Activated T-cell treated with anti-CD3 and anti-CD28 coated beads for 48 hours (primary cell): ENCODE data around the gene NAT14.
A peak's percentile ranks its signal among the peaks of the same experiment; 100 is the strongest.

Source experiments
- DNase-seq: peaks from one replicate; pipeline ENCODE4 v3.0.0-alpha.2; 2020; ENCODE audit warnings: low read depth

NAT14 gene

GRCh38 chr19:55471266-55471665 lies 13.7 kb upstream of the NAT14 start:
- no peak for DNase-seq

- no peak for DNase-seq
Observed at GRCh38 chr19:55472463-55472862, 12.5 kb upstream of the NAT14 start.

- DNase-seq = no peak
Observed at GRCh38 chr19:55473225-55474012, 11.6 kb upstream of the NAT14 start.

GRCh38 chr19:55474269-55475265 lies 10.4 kb upstream of the NAT14 start:
- no peak for DNase-seq

GRCh38 chr19:55476100-55476775 lies 8.8 kb upstream of the NAT14 start, which contains the start of gene ZNF628:
Gene ZNF628, plus strand, starts transcription at chr19:55476617. Its CDS starts 3,294 bp downstream, at chr19:55479911.
- peak; percentile 97 for DNase-seq

- DNase-seq = no peak
Observed at GRCh38 chr19:55477905-55478304, 7.1 kb upstream of the NAT14 start.

GRCh38 chr19:55478364-55478763 lies 6.6 kb upstream of the NAT14 start:
- no peak for DNase-seq

- no peak for DNase-seq
Observed at GRCh38 chr19:55479045-55479444, 5.9 kb upstream of the NAT14 start.

GRCh38 chr19:55479451-55480230 lies 5.3 kb upstream of the NAT14 start:
- no peak for DNase-seq

GRCh38 chr19:55481148-55481793 lies 3.7 kb upstream of the NAT14 start:
- DNase-seq = no peak

- no peak for DNase-seq
Observed at GRCh38 chr19:55481794-55482155, 3.2 kb upstream of the NAT14 start.

GRCh38 chr19:55482156-55482961 lies 2.6 kb upstream of the NAT14 start:
- no peak for DNase-seq

- DNase-seq = no peak
Observed at GRCh38 chr19:55482967-55483705, 1.9 kb upstream of the NAT14 start.

- DNase-seq = no peak
Observed at GRCh38 chr19:55483706-55484592, 1.0 kb upstream of the NAT14 start.

- DNase-seq = no peak
Observed at GRCh38 chr19:55485439-55486011, 537 bp downstream of the NAT14 start.

GRCh38 chr19:55486043-55486970 lies 1.3 kb downstream of the NAT14 start:
- DNase-seq = no peak
